Measurements from ENCODE around the gene RAB8B. TPM values are rescaled to one million over a fixed set of nuclear protein-coding genes. Genes with fewer than 3 reads are reported as not detected.
A peak's percentile ranks its signal among the peaks of the same experiment; 100 is the strongest.

The RAB8B gene
- polyA plus RNA-seq (2012; ENCODE audit: missing spikeins), result 73.7 TPM

DNA sequence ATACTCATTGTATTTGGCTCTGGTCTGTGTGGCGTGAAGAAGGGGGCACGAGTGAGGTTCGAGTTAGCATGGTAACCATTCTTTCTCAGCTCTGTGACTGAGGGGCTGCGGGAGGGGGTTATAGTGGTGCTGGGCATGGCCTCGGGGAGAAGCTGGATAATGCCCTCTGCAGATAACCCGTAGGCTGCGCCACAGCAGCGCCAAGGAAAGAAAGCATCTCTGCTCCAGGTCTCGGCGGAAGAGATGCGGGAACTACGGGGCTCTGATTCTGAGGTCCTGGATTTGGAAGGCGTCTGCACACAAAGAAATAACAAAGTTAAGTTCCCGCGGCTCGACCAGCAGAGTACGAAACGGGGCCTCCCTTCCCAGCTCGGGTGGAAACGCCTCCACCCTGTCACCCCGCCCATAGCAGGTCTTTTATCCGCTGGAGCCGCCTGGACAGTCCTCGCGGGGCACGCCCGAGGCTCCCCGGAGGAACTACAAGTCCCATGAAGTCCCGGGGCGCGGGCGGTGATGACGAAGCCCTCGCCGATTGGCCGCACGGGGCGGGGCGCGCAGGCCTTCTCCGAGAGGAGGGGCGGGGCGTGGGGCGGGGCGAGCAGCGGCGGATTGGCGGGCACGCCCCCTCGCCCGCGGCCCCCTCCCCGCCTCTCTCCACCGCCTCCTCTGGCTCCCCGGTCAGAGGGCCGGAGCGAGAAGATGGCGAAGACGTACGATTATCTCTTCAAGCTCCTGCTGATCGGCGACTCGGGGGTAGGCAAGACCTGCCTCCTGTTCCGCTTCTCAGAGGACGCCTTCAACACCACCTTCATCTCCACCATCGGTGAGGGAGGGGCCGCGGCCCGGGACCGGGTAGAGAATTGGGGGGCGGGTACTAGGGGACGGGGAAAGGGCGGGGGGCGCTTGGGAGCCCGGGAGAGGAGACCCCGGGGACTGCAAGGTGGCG is at the start of gene RAB8B:
Gene RAB8B, plus strand, starts transcription at position 681 of the 946 bp plus-strand sequence. Its CDS starts 19 bp downstream, at position 700.
- DNase-seq (ENCODE audit: insufficient read length), result peak; percentile 71
- FAIRE-seq, result peak; percentile 77
- TF ChIP-seq TAF1 (IDR thresholded peaks at IDR 0.05; ENCODE audit: borderline replicate concordance, low read depth, low read length), result peak; percentile 55; the same call in 1 of the 2 replicates
- TF ChIP-seq POLR2A (IDR thresholded peaks at IDR 0.05; ENCODE audit: low read depth, low read length), result peak; percentile 87
- peak; percentile 71 for TF ChIP-seq POLR2AphosphoS5 (IDR thresholded peaks at IDR 0.05; ENCODE audit: low read depth, low read length)

DNA sequence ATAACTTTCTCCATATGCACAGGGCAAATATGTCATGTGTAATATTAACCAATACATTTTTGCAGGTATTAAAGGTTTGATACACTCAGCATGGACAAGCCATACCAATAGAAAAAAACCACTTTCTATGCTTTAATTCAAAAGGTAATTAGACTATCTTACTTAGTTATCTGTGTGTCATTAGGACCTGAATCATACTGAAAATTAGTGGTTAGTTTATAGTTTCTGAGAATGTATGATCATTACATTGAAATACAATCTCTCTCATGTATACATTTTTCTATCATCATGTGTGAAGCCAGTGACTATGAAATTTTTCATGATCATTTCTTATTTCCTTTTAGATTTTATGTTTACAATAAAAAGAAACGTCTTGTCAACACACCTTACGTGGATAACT is 48.5 kb upstream of the RAB8B start:
- TF ChIP-seq POLR2AphosphoS5 (IDR thresholded peaks at IDR 0.05; ENCODE audit: low read depth, low read length), result no peak
- TF ChIP-seq TAF1 (IDR thresholded peaks at IDR 0.05; ENCODE audit: borderline replicate concordance, low read depth, low read length), result no peak
- TF ChIP-seq POLR2A (IDR thresholded peaks at IDR 0.05; ENCODE audit: low read depth, low read length), result no peak
- FAIRE-seq, result no peak
- no peak for DNase-seq (ENCODE audit: insufficient read length)

DNA sequence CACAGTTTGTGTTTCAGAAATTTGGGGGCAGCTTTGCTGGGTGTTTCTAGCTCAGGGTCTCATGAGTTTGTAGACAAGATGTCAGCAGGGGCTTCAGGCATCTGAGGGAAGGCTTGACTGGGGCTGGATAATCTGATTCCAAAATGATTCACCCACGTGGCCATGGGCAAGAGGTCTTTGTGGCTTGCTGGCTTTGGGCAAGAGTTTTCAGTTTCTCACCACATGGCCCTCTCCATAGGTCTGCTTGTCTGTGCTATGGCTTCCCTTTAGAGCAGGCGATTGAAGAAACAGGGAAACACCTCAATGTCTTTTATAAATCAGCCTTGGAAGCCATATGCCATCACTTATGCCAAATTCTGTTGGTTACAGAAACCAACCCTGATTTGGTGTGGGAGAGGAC is 44.0 kb upstream of the RAB8B start:
- no peak for DNase-seq (ENCODE audit: insufficient read length)
- FAIRE-seq, result no peak
- no peak for TF ChIP-seq POLR2A (IDR thresholded peaks at IDR 0.05; ENCODE audit: low read depth, low read length)
- TF ChIP-seq TAF1 (IDR thresholded peaks at IDR 0.05; ENCODE audit: borderline replicate concordance, low read depth, low read length), result no peak
- TF ChIP-seq POLR2AphosphoS5 (IDR thresholded peaks at IDR 0.05; ENCODE audit: low read depth, low read length), result no peak

DNA sequence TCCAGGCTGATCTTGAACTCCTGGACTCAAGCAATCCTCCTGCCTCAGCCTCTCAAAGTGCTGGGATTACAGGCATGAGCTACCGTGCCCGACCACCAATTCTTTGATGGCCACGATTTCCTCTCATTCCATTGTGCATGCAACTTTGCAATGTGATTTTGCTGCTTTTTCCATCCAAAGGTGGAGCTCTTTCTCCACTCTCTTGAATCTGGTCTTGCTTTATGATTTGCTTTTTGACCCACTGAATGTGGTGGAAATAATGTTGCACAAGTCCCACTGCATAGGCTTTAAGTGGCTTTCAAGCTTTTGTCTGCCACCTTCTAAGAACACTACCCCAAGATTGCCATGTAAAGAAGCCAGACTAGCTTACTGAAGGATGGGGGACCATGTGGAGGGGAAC is 42.7 kb upstream of the RAB8B start:
- FAIRE-seq (no peak), DNase-seq (ENCODE audit: insufficient read length) (no peak)
- TF ChIP-seq POLR2AphosphoS5 (IDR thresholded peaks at IDR 0.05; ENCODE audit: low read depth, low read length), result no peak
- TF ChIP-seq TAF1 (IDR thresholded peaks at IDR 0.05; ENCODE audit: borderline replicate concordance, low read depth, low read length), result no peak
- TF ChIP-seq POLR2A (IDR thresholded peaks at IDR 0.05; ENCODE audit: low read depth, low read length), result no peak

DNA sequence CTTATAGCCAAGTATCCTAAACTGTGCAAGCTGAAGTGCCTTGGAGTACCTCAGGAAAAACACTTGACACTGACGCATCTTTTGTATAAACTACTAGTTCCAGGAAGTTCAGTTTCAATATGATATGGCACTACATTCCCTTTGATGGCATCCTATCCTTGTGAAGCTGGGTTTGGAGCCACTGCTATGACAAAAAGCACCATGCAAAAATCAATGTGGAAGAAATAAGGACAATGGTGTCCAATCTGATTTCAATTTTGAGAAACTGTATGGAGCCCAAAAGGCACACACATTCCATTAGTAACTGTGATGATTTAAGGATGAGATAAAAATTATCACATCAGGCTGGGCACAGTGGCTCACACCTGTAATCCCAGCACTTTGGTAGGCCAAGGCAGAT is 37.7 kb upstream of the RAB8B start:
- DNase-seq (ENCODE audit: insufficient read length), result no peak
- FAIRE-seq, result no peak
- TF ChIP-seq TAF1 (IDR thresholded peaks at IDR 0.05; ENCODE audit: borderline replicate concordance, low read depth, low read length) (no peak), POLR2A (IDR thresholded peaks at IDR 0.05; ENCODE audit: low read depth, low read length) (no peak), POLR2AphosphoS5 (IDR thresholded peaks at IDR 0.05; ENCODE audit: low read depth, low read length) (no peak)

DNA sequence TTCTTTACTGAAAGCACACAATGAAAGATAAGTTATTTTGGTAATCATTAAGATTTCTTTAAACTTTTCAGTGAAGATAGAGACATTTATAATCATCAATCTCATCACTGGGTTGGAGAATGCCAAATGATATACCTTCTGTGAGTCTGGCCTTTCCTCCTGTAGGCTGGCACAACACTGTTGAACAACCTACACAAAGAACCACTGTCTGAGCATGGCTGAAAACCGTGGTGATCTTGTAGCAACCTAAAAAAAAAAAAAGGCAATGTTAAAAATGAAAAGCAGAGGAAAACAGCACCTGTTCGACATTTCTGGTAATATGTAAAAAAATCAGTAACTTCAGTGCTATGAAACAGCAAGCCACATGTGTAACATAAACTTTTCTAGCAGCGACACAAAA is 33.9 kb upstream of the RAB8B start:
- TF ChIP-seq POLR2AphosphoS5 (IDR thresholded peaks at IDR 0.05; ENCODE audit: low read depth, low read length), result no peak
- FAIRE-seq, result peak; percentile 27
- DNase-seq (ENCODE audit: insufficient read length), result no peak

DNA sequence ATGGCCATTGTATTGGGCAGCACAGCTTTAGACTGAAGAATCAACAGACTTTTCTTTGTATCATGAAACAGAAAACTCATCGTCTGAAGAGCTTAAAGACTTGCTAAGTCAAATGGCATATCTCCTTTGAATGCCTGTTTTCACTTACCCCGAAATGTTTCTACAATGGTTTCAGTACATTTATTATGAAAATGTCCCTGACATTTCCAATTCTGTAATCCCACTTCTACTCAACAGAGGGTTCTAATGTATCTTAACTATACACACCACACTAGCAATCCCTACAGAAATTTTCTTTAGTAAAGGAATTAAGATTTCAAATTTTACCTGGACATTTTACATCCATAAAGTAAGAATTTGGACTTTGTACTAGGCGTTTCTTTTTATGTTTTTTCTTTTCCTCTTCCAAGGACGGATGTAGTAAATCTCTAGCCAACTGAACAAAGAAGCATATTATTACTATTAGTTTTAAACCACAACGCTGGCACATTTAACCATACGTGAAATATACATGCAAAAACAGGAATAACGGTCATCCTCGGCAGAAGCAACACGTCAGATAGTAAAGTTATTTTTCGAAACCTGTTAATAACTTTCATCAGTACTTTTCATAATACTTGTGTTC is 33.2 kb upstream of the RAB8B start:
- FAIRE-seq (no peak), DNase-seq (ENCODE audit: insufficient read length) (no peak)
- TF ChIP-seq TAF1 (IDR thresholded peaks at IDR 0.05; ENCODE audit: borderline replicate concordance, low read depth, low read length) (no peak), POLR2A (IDR thresholded peaks at IDR 0.05; ENCODE audit: low read depth, low read length) (no peak), POLR2AphosphoS5 (IDR thresholded peaks at IDR 0.05; ENCODE audit: low read depth, low read length) (no peak)

DNA sequence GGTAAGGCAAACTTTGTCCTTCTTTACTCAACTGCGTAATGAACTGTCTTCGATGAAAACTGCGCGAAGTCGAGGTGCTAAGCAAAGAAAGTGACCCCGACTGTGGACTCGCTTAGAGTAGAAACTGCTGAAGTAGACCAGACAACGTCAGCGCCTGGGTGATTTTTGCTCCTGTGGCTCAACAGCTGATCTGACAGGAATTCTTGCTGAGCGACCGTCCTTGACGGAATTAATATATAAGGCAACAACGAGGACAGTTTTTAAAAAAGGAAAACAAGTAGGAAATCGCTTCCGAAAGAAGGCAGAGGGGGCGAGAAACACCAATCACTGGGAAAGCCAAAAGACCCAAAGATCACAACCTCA is 32.7 kb upstream of the RAB8B start:
- FAIRE-seq, result no peak

DNA sequence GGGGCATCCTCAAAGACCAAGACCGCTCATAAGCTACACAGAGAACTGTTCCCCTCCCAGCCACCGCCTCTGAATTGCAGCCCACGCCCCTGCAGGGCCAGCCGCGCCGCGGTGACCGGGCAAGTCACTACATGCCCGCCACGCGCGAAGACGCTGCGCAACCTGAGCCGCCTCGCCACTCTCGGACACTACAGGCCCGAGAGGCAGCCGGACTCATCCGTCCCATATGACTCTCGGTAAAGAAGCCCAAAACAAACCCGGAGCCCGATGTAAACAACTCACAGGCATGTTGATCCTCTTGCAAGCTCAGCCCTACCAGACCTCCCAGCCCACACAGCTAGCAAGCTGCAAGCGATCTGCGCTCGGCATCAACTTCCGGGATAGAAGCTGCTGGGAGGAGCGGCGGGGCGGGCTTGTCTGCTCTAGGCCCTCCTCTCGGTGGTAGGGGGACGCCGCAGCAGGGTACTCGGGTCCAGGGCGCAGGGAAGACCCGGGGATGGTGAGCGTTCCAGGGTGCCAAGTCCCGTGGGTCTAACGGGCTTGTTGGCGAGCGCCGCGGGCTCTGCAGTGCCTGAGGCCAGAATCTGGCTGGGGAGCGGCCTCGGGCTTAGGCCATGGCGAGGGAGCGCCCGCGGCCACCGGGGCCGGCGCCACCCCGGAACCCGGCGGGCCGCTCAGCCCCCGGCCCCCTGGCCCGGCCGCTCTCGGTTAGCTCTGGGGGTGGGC is 32.1 kb upstream of the RAB8B start, which contains the start of gene RPS27L:
Gene RPS27L, minus strand, starts transcription at position 360 of the 726 bp plus-strand sequence. Its CDS starts 72 bp downstream, at position 288.
- TF ChIP-seq TAF1 (IDR thresholded peaks at IDR 0.05; ENCODE audit: borderline replicate concordance, low read depth, low read length), result peak; percentile 92
- peak; percentile 97 for TF ChIP-seq POLR2A (IDR thresholded peaks at IDR 0.05; ENCODE audit: low read depth, low read length)
- TF ChIP-seq POLR2AphosphoS5 (IDR thresholded peaks at IDR 0.05; ENCODE audit: low read depth, low read length), result peak; percentile 93
- peak; percentile 99 for FAIRE-seq
- DNase-seq (ENCODE audit: insufficient read length), result peak; percentile 72

More for the DNA sequence above, 32.7 kb upstream of the RAB8B start:
- TF ChIP-seq POLR2AphosphoS5 (IDR thresholded peaks at IDR 0.05; ENCODE audit: low read depth, low read length) (no peak), POLR2A (IDR thresholded peaks at IDR 0.05; ENCODE audit: low read depth, low read length) (no peak), TAF1 (IDR thresholded peaks at IDR 0.05; ENCODE audit: borderline replicate concordance, low read depth, low read length) (no peak)
- no peak for DNase-seq (ENCODE audit: insufficient read length)

DNA sequence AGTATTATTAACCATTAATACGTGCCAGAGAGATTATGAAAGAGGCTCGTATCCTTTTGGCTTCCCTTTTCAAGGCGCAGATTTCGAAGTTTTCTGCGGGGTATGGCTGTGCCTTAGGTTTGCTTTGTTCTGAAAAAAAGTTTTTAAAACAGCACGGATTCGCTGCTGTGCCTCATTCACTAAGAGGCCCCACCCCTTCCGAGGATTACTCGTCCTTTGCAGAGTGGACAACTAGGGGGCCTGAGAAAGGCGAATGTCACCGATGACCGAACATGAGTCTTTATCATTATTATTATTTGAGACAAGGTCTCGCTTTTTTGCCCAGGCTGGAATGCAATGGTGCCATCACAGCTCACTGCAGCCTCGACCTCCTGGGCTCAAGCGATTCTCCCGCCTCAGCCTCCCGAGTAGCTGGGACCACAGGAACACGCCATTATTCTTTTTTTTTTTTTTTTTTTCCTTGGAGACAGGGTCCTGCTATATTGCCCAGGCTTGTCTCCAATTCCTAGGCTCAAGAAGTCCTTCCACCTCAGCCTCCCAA is 31.4 kb upstream of the RAB8B start:
- DNase-seq (ENCODE audit: insufficient read length) (no peak), FAIRE-seq (peak; percentile 5)
- TF ChIP-seq POLR2A (IDR thresholded peaks at IDR 0.05; ENCODE audit: low read depth, low read length), result no peak

DNA sequence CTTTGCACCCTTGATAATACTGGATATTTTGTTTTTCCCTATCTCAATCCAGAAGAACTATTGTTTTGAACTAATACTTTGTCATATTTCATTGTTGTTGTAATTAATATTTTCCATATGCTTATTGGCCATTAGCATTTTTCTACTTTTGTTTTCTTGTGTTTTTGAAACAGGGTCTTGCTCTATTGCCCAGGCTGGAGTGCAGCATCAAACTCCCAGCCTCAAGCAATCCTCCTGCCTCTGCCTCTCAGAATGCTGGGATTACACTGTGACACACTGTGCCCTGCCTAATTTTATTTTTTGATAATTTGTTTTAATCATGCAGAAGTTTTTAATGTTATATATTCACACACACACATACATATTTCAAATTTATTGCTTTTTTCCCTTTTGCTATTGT is 28.8 kb upstream of the RAB8B start:
- FAIRE-seq, result no peak
- DNase-seq (ENCODE audit: insufficient read length), result no peak
- TF ChIP-seq POLR2AphosphoS5 (IDR thresholded peaks at IDR 0.05; ENCODE audit: low read depth, low read length) (no peak), TAF1 (IDR thresholded peaks at IDR 0.05; ENCODE audit: borderline replicate concordance, low read depth, low read length) (no peak), POLR2A (IDR thresholded peaks at IDR 0.05; ENCODE audit: low read depth, low read length) (no peak)

Measured in GM12892 (cell line).